ENCODE measurements around the gene SYNGR4. TPM values are rescaled to one million over a fixed set of nuclear protein-coding genes. Genes with fewer than 3 reads are reported as not detected.
A peak's percentile ranks its signal among the peaks of the same experiment; 100 is the strongest.

SYNGR4 gene
- total RNA-seq, 6 donors from 2014 or later = not detected

DNA sequence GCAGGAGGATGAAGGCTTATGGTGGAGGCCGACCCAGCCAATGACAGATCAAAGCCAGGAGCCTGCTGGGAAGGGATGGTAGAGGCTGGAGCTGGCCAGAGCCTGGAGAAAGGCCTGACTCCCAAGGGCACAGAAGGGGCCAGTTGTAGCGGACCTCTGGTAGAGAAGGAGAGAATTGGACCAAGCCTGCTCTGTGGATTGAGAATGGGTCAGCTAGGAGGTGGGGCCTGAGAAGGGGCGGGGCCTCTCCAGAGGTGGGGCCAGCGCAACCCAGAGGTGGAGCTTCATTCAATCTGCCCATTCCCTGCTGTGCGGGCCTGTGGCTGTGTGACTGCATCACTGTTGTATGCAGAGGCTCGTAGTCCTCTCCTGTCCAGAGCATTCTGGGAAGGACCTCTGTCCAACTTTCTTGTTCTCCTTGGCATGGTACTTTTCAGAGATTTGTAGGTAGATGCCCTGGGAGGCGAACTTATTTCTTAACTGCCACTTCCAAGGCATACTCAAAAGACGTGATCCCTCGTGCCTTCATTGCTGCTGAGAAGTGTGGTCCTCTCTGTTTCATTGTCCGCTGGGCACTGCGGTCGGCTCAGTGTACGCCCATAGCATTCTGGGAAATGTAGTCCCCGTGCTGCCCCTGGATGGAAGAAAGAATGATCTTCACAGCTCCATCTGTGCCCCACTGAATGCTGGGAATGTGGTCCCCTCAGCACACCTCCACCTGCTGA lies 36.0 kb downstream of the SYNGR4 start:
- ATAC-seq (ENCODE audit: low FRiP score in 2 of 2) = peak; percentile 41 to 80
- WGBS, 2 donors = 65 to 69% methylated on average over 10 to 14 of the region's 14 CpGs

GRCh38 chr19:48401287-48401686 lies 37.1 kb downstream of the SYNGR4 start:
- 70 to 81% methylated on average over 5 of the region's 5 CpGs for WGBS, 2 donors
- no peak overlapping the region for H3K4me3 ChIP-seq
- DNase-seq = no peak
- H3K27me3 ChIP-seq = peaks cover 0 to 15% (median 12%) of the 10 kb centered on the region in 4 donors
- TF ChIP-seq, protein P1, sequence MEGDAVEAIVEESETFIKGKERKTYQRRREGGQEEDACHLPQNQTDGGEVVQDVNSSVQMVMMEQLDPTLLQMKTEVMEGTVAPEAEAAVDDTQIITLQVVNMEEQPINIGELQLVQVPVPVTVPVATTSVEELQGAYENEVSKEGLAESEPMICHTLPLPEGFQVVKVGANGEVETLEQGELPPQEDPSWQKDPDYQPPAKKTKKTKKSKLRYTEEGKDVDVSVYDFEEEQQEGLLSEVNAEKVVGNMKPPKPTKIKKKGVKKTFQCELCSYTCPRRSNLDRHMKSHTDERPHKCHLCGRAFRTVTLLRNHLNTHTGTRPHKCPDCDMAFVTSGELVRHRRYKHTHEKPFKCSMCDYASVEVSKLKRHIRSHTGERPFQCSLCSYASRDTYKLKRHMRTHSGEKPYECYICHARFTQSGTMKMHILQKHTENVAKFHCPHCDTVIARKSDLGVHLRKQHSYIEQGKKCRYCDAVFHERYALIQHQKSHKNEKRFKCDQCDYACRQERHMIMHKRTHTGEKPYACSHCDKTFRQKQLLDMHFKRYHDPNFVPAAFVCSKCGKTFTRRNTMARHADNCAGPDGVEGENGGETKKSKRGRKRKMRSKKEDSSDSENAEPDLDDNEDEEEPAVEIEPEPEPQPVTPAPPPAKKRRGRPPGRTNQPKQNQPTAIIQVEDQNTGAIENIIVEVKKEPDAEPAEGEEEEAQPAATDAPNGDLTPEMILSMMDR (IDR thresholded peaks at IDR 0.05) = no peak
- TF ChIP-seq POLR2A (IDR thresholded peaks at IDR 0.05) (no peak), EP300 (IDR thresholded peaks at IDR 0.05) (no peak), POLR2AphosphoS5 (IDR thresholded peaks at IDR 0.05) (no peak)
- no peaks in the 10 kb centered on the region for H3K9me3 ChIP-seq
- H3K4me1 ChIP-seq = peaks cover 9 to 19% (median 14%) of the 10 kb centered on the region in 4 donors
- no peak for ATAC-seq (ENCODE audit: low FRiP score in 2 of 2)
- no peak overlapping the region for H3K27ac ChIP-seq
- H3K36me3 ChIP-seq = no peaks in the 10 kb centered on the region

More for the DNA sequence above, 36.0 kb downstream of the SYNGR4 start:
- TF ChIP-seq, protein P1 (IDR thresholded peaks at IDR 0.05) = no peak
- TF ChIP-seq POLR2A (IDR thresholded peaks at IDR 0.05) (no peak), EP300 (IDR thresholded peaks at IDR 0.05) (no peak), POLR2AphosphoS5 (IDR thresholded peaks at IDR 0.05) (no peak)
- no peak overlapping the region for H3K4me3 ChIP-seq
- peaks cover 9 to 19% (median 14%) of the 10 kb centered on the region in 4 donors for H3K4me1 ChIP-seq
- H3K9me3 ChIP-seq = no peaks in the 10 kb centered on the region
- H3K27me3 ChIP-seq = peaks cover 0 to 26% (median 19%) of the 10 kb centered on the region in 4 donors
- DNase-seq = no peak
- no peak overlapping the region for H3K27ac ChIP-seq
- no peaks in the 10 kb centered on the region for H3K36me3 ChIP-seq

DNA sequence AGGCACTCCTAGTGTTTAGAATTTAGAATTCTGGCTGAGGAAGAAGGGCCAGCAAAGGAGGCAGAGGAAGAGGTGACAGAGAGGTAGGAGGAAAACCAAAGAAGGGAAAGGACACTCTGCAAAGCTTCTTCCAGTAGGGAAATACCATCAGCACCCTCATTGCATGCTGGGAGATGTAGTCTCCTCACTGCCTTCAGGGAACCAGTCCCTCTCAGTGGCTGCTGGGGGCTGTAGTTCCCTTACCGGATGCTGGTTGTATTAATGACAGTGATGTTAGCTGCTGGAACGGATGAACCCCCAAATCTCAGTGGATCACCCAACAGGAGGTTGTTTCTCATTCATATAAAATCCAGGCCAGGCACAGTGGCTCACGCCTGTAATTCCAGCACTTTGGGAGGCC lies 39.4 kb downstream of the SYNGR4 start:
- H3K4me1 ChIP-seq = peaks cover 0 to 7% (median under 1%) of the 10 kb centered on the region in 4 donors
- H3K4me3 ChIP-seq = no peak overlapping the region
- H3K9me3 ChIP-seq = no peaks in the 10 kb centered on the region
- no peak overlapping the region for H3K27ac ChIP-seq
- H3K27me3 ChIP-seq = no peaks in the 10 kb centered on the region
- H3K36me3 ChIP-seq = no peaks in the 10 kb centered on the region
- ATAC-seq (ENCODE audit: low FRiP score in 2 of 2) = no peak
- peak in 1 of 2 donors; percentile 63 for DNase-seq
- TF ChIP-seq, protein P1 (IDR thresholded peaks at IDR 0.05) = no peak
- TF ChIP-seq POLR2A (IDR thresholded peaks at IDR 0.05) (no peak), EP300 (IDR thresholded peaks at IDR 0.05) (no peak), POLR2AphosphoS5 (IDR thresholded peaks at IDR 0.05) (no peak)
- 40 to 50% methylated on average over 2 to 3 of the region's 3 CpGs for WGBS, 2 donors

DNA sequence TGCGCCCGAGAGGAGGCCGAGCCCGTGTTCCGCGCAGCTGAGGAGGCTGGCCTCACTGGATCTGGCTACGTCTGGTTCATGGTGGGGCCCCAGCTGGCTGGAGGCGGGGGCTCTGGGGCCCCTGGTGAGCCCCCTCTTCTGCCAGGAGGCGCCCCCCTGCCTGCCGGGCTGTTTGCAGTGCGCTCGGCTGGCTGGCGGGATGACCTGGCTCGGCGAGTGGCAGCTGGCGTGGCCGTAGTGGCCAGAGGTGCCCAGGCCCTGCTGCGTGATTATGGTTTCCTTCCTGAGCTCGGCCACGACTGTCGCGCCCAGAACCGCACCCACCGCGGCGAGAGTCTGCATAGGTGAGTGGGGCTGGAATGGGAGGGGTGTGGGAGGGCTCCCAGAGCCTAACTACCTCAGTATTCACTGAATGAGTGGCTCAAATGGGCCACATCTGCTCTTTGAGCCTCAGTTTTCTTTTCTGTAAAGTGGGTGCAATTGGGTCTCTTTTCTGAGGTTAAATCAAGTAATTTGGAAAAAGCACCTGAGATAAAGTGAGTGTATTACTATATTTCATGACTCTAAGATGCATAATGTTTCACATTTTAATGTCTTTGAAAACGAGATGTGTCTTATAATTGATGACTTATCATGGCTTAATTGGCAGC lies 41.0 kb downstream of the SYNGR4 start:
- ATAC-seq (ENCODE audit: low FRiP score in 2 of 2) = no peak
- peak in 1 of 2 donors; percentile 82 for DNase-seq

More for the DNA sequence above, 41.0 kb downstream of the SYNGR4 start:
- no peak for TF ChIP-seq EP300 (IDR thresholded peaks at IDR 0.05)
- TF ChIP-seq, protein P1 (IDR thresholded peaks at IDR 0.05) = no peak
- TF ChIP-seq POLR2AphosphoS5 (IDR thresholded peaks at IDR 0.05) = no peak
- no peak for TF ChIP-seq POLR2A (IDR thresholded peaks at IDR 0.05)
- no peaks in the 10 kb centered on the region for H3K9me3 ChIP-seq
- H3K4me3 ChIP-seq = no peak overlapping the region
- no peaks in the 10 kb centered on the region for H3K4me1 ChIP-seq
- H3K36me3 ChIP-seq = no peaks in the 10 kb centered on the region
- H3K27me3 ChIP-seq = no peaks in the 10 kb centered on the region
- H3K27ac ChIP-seq = no peak overlapping the region
- WGBS, 2 donors = 93 to 96% methylated on average over 4 to 17 of the region's 27 CpGs

All from upper lobe of left lung (tissue), 6 donors.